ENCODE measurements around the gene AKAP13. TPM values are rescaled to one million over a fixed set of nuclear protein-coding genes. Genes with fewer than 3 reads are reported as not detected.

Gene AKAP13
- total and polyA plus RNA-seq, 2 of the 8 experiments (the other 6 are each of a cell fraction or from before 2014, with no cell fraction given) = 14.0 to 46.2 TPM

GRCh38 chr15:85598219-85598618 lies 217.8 kb downstream of the AKAP13 start:
- DNase-seq (ENCODE audit: low read depth in 1 of 2, low spot score in 2 of 2) (no peak), FAIRE-seq (no peak)
- no peaks in the 10 kb centered on the region for H3K79me2 ChIP-seq (ENCODE audit: control insufficient read depth in 1 of 2, insufficient read depth in 2 of 2, low read length in 2 of 2)
- no peaks in the 10 kb centered on the region for H3K9me3 ChIP-seq (ENCODE audit: insufficient read depth in 2 of 2, low read depth in 1 of 2, low read length in 1 of 2)
- no peak overlapping the region for H3K4ac ChIP-seq (replicated peaks; ENCODE audit: insufficient read length, low read depth, low read length)
- H3K79me1 ChIP-seq (ENCODE audit: low read depth, low read length) = no peaks in the 10 kb centered on the region
- no peaks in the 10 kb centered on the region; a peak in 2 of 8 replicates for H3K36me3 ChIP-seq (ENCODE audit: control insufficient read depth in 2 of 4, insufficient read depth in 4 of 4, low read length in 3 of 4)
- CTCF ChIA-PET (ENCODE audit: partially characterized antibody) = no interaction called here
- no peaks in the 10 kb centered on the region for H3K27me3 ChIP-seq (replicated peaks in 1 of 4; ENCODE audit: control insufficient read depth in 3 of 4, extremely low read depth in 1 of 4, insufficient read depth in 3 of 4, low read length in 3 of 4)
- no peak overlapping the region for H4K91ac ChIP-seq (replicated peaks; ENCODE audit: insufficient read length, low read length)
- no peak overlapping the region for H2BK120ac ChIP-seq (replicated peaks; ENCODE audit: low read depth, low read length)
- no peak overlapping the region for H4K8ac ChIP-seq (ENCODE audit: extremely low read depth, insufficient read depth, low read length)
- no peak overlapping the region for H3K23ac ChIP-seq (ENCODE audit: insufficient read length)
- POLR2A ChIA-PET (ENCODE audit: partially characterized antibody) = no interaction called here
- H4K5ac ChIP-seq (ENCODE audit: insufficient read length, low read depth, low read length) = no peak overlapping the region
- H4K20me1 ChIP-seq (replicated peaks in 1 of 2; ENCODE audit: control insufficient read depth in 1 of 2, insufficient read depth in 2 of 2, low read length in 2 of 2) = no peaks in the 10 kb centered on the region
- H3K23me2 ChIP-seq (ENCODE audit: low read depth, low read length) = no peaks in the 10 kb centered on the region; the same call in 1 of the 2 replicates
- H3K4me2 ChIP-seq (ENCODE audit: insufficient read depth in 1 of 2, low read depth in 2 of 2, low read length in 2 of 2) = no peak overlapping the region
- H2BK20ac ChIP-seq (ENCODE audit: low read length) = no peak overlapping the region
- H2AFZ ChIP-seq (ENCODE audit: low read length) = no peak overlapping the region
- H3K18ac ChIP-seq (ENCODE audit: extremely low read depth, low read length) = no peak overlapping the region
- H2BK15ac ChIP-seq (ENCODE audit: low read length) = no peak overlapping the region
- WGBS, 2 experiments (ENCODE audit: extremely low coverage in 1 of 2, insufficient coverage in 1 of 2, insufficient read length in 1 of 2, insufficient replicate concordance in 2 of 2, low coverage in 1 of 2, low lambda C conversion rate in 2 of 2, missing lambda C conversion rate in 1 of 2) = 92% methylated on average over 4 of the region's 4 CpGs; no CpG with 5 or more reads in 1 of the 2 experiments
- no peak overlapping the region for H2BK5ac ChIP-seq (ENCODE audit: low read depth, low read length)
- peaks cover 0 to 5% (median 0%) of the 10 kb centered on the region in 4 experiments; a peak in 1 of 7 replicates for H3K4me1 ChIP-seq (replicated peaks in 1 of 4; ENCODE audit: control insufficient read depth in 3 of 4, insufficient read depth in 4 of 4, low read length in 3 of 4)
- H2BK12ac ChIP-seq (ENCODE audit: low read depth, low read length) = no peak overlapping the region
- no peak overlapping the region for H2AK5ac ChIP-seq (ENCODE audit: low read depth, low read length)
- no peak overlapping the region for H3K14ac ChIP-seq (ENCODE audit: insufficient read length)
- H3K27ac ChIP-seq (ENCODE audit: low read depth, low read length) = no peak overlapping the region
- no peak overlapping the region for H3K9ac ChIP-seq (replicated peaks in 1 of 4; ENCODE audit: extremely low read depth in 1 of 4, low read depth in 3 of 4, low read length in 3 of 4)
- no peak overlapping the region for H3K4me3 ChIP-seq (ENCODE audit: extremely low read depth in 1 of 4, insufficient read depth in 2 of 4, low read depth in 3 of 4, low read length in 4 of 4)
- no peak overlapping the region for H3K56ac ChIP-seq (replicated peaks; ENCODE audit: insufficient read length, low read depth, low read length)
- TF ChIP-seq SRF (IDR thresholded peaks at IDR 0.05; ENCODE audit: low read depth, low read length) = no peak

All from H1 (cell line).